ENCODE data around the gene ATF2. TPM values are rescaled to one million over a fixed set of nuclear protein-coding genes. Genes with fewer than 3 reads are reported as not detected.
"Not testable (repeated sequence)": the region's sequence is repeated elsewhere in the genome, so short reads cannot be mapped to it uniquely, and the experiment has no call there.

Gene ATF2
- total RNA-seq, 6 donors from 2014 or later = 16.6 to 63.4 (median 35.6) TPM

- 86 to 100% methylated on average over 1 of the region's 1 CpG for WGBS, 2 donors
- H3K9me3 ChIP-seq = no peaks in the 10 kb centered on the region
- H3K4me3 ChIP-seq = no peak overlapping the region
- H3K27ac ChIP-seq = no peak overlapping the region
- DNase-seq (no peak), ATAC-seq (ENCODE audit: low FRiP score in 2 of 2) (no peak)
- no peaks in the 10 kb centered on the region for H3K4me1 ChIP-seq
- no peaks in the 10 kb centered on the region for H3K27me3 ChIP-seq
- H3K36me3 ChIP-seq = peaks cover 0 to 26% (median 2%) of the 10 kb centered on the region in 4 donors
- TF ChIP-seq CTCF (IDR thresholded peaks at IDR 0.05) = no peak
- TF ChIP-seq POLR2AphosphoS5 (IDR thresholded peaks at IDR 0.05) = no peak
Measured at GRCh38 chr2:175103191-175103590, 64.8 kb downstream of the ATF2 start.

- Histone ChIP-seq H3K9me3 (no peaks in the 10 kb centered on the region), H3K27me3 (no peaks in the 10 kb centered on the region), H3K4me1 (no peaks in the 10 kb centered on the region), H3K4me3 (no peak overlapping the region), H3K36me3 (peaks cover 0 to 25% (median 3%) of the 10 kb centered on the region in 4 donors), H3K27ac (no peak overlapping the region)
- no peak for DNase-seq
- TF ChIP-seq POLR2AphosphoS5 (IDR thresholded peaks at IDR 0.05) (no peak), POLR2A (IDR thresholded peaks at IDR 0.05) (no peak), EP300 (IDR thresholded peaks at IDR 0.05) (no peak), CTCF (IDR thresholded peaks at IDR 0.05) (no peak)
- ATAC-seq (ENCODE audit: low FRiP score in 2 of 2) = no peak
Measured at GRCh38 chr2:175101514-175101913, 66.5 kb downstream of the ATF2 start.

- DNase-seq (no peak), ATAC-seq (ENCODE audit: low FRiP score in 2 of 2) (no peak)
- no peaks in the 10 kb centered on the region for H3K4me1 ChIP-seq
- H3K27me3 ChIP-seq = no peaks in the 10 kb centered on the region
- 93 to 95% methylated on average over 5 of the region's 5 CpGs for WGBS, 2 donors
- H3K9me3 ChIP-seq = no peaks in the 10 kb centered on the region
- H3K27ac ChIP-seq = no peak overlapping the region
- peaks cover 1 to 44% (median 10%) of the 10 kb centered on the region in 4 donors for H3K36me3 ChIP-seq
- TF ChIP-seq POLR2A (IDR thresholded peaks at IDR 0.05) = no peak
- TF ChIP-seq POLR2AphosphoS5 (IDR thresholded peaks at IDR 0.05) = no peak
- no peak for TF ChIP-seq EP300 (IDR thresholded peaks at IDR 0.05)
- TF ChIP-seq CTCF (IDR thresholded peaks at IDR 0.05) = no peak
- H3K4me3 ChIP-seq = no peak overlapping the region
Measured at GRCh38 chr2:175097297-175097696, 70.7 kb downstream of the ATF2 start.

- not testable (repeated sequence) for H3K9me3 ChIP-seq; ATAC-seq (ENCODE audit: low FRiP score in 2 of 2); DNase-seq; H3K27ac ChIP-seq; H3K4me1 ChIP-seq; H3K4me3 ChIP-seq; H3K27me3 ChIP-seq
- peaks cover 6 to 58% (median 9%) of the 10 kb centered on the region in 4 donors for H3K36me3 ChIP-seq
- WGBS, 2 donors = 98 to 100% methylated on average over 4 of the region's 4 CpGs
Measured at GRCh38 chr2:175084117-175084516, 83.9 kb downstream of the ATF2 start.

GRCh38 chr2:175080479-175080878, 87.5 kb downstream of the ATF2 start:
- no peak overlapping the region for H3K4me3 ChIP-seq
- no peak for TF ChIP-seq POLR2A (IDR thresholded peaks at IDR 0.05)
- no peak for TF ChIP-seq EP300 (IDR thresholded peaks at IDR 0.05)
- no peak for TF ChIP-seq CTCF (IDR thresholded peaks at IDR 0.05)
- no peak for TF ChIP-seq POLR2AphosphoS5 (IDR thresholded peaks at IDR 0.05)
- no peak for DNase-seq
- peaks cover 6 to 58% (median 15%) of the 10 kb centered on the region in 4 donors for H3K36me3 ChIP-seq
- no peak for ATAC-seq (ENCODE audit: low FRiP score in 2 of 2)
- H3K27ac ChIP-seq = no peak overlapping the region
- H3K9me3 ChIP-seq = no peaks in the 10 kb centered on the region
- H3K27me3 ChIP-seq = no peaks in the 10 kb centered on the region
- WGBS, 2 donors = 76 to 95% methylated on average over 3 of the region's 3 CpGs
- no peaks in the 10 kb centered on the region for H3K4me1 ChIP-seq

All from upper lobe of left lung (tissue), 6 donors.